ENCODE data around the gene MADD. TPM values are rescaled to one million over a fixed set of nuclear protein-coding genes. Genes with fewer than 3 reads are reported as not detected.

MADD gene
- 12.9 and 13.4 TPM in 2 replicates for total RNA-seq (2014; rRNA removed; shearing (Covaris generic))

DNA sequence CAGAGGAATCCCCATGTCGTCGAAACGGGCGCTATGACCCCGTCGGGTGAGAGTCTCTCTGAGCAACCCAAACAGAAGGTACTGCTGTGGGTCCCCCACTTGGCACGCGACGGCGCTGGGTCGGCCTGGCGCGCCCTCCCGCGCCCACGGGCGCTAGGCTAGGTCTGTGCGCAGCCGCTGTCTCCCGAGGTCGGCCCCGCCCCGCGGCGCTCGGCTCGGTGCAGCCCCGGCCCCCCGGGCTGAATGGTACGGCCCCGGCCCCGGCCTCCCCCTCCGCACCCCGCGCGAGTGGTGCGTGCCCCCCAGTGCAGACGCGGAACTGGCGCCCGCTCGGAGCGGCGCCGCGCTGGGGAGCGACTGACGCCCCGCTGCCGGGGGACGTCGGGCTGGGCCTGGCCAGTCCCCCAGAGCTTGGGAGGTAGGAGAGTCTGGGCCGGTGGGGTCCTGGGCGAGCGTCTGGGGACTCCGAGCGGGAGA lies at the start of gene MADD:
Gene MADD, plus strand, starts transcription at position 305 of the 477 bp plus-strand sequence.
- in situ Hi-C loops (cut with HindIII; ENCODE audit: low sequenced_read_pairs): no loop called here
- DNase-seq (ENCODE audit: low spot score): peak; percentile 85

DNA sequence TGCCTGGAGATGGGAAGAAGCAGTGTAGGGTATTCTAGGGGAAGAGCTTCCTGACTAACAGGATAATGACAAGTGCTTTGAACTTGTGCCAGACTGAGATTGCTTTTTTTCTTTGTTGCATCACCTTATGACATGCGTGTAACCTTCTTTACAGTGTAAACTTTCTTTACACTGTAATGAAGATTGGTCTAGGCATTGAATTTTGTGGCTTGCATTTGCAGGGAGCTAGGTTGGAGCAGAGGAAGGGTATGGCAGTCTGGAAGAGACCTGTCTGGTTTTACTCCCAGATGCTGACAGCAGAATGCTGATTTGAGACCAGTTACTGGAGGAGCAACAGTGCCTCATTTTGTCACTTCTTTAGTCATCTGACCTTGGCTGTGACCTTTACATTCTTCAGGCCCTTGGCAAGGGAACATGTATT lies 49.5 kb upstream of the MADD start:
- in situ Hi-C loops (cut with HindIII; ENCODE audit: low sequenced_read_pairs): no loop called here
- no peak for DNase-seq (ENCODE audit: low spot score)

DNA sequence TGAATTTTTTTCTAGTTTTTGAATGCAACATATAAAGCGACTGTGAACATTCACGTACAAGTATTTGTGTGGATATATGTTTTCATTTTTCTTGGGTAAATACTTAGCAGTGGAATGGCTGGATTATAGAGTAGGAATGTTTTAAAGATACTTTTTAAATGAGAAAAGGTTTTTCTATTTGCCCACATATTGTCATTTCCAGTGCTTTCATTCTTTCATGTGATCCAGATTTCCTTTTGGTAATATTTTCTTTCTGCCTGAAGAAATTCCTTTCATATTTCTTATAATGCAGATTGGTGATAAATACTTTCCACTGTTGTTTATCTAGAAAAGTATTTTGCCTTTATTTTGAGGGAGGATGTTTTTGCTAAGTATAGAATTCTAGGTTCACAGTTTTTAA lies 47.2 kb upstream of the MADD start:
- in situ Hi-C loops (cut with HindIII; ENCODE audit: low sequenced_read_pairs): no loop called here
- DNase-seq (ENCODE audit: low spot score): no peak

DNA sequence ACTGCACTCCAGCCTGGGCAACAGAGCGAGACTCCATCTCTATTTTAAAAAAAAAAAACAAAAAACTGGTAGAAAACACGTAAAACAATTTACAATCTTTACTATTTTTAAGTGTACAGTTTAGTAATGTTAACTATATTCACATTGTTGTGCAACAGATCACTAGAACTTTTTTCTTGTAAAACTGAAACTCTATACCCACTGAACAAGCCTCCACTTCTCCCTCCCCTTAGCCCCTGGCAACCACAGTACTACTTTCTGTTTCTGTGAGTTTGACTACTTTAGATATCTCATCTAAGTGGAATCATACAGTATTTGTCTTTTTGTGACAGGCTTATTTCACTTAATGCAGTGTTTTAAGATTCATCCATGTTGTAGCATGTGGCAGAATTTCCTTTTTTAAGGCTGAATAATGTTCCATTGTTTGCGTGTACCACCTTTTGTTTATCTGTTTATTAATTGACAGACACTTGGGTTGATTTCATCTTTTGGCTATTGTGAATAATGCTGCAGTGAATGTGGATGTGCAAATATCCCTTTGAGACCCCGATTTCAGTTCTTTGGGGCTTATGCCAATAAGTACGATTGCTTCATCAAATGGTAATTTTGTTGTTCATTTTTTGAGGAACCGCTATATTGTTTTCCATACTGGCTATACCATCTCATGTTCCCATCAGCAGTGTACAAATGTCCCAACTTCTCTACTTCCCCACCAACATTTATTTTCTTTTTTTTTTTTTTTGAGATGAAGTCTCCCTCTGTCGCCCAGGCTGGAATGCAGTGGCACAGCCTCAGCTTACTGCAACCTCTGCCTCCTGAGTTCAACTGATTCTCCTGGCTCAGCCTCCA lies 44.2 kb upstream of the MADD start:
- no peak for DNase-seq (ENCODE audit: low spot score)
- in situ Hi-C loops (cut with HindIII; ENCODE audit: low sequenced_read_pairs): no loop called here

DNA sequence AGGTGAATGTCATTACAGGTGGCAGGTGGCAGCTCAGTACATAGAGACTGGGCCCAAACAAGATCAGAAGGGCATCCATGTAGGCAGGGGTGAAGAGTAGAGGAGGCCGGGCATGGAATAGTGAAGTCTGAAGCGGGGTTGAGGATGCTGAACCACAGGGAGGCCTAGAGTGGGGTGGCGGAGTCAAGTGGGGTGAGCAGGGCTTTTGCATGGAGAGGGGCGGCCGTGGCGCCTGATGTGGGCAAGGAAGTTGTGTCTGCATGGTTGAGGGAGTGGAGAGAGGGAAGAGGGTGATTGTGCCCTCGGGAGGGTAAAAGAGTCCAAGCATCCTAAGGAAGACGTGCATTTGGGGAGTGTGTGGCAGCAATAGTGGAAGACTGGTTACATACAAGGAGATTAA lies 40.8 kb upstream of the MADD start:
- no peak for DNase-seq (ENCODE audit: low spot score)
- in situ Hi-C loops (cut with HindIII; ENCODE audit: low sequenced_read_pairs): no loop called here

DNA sequence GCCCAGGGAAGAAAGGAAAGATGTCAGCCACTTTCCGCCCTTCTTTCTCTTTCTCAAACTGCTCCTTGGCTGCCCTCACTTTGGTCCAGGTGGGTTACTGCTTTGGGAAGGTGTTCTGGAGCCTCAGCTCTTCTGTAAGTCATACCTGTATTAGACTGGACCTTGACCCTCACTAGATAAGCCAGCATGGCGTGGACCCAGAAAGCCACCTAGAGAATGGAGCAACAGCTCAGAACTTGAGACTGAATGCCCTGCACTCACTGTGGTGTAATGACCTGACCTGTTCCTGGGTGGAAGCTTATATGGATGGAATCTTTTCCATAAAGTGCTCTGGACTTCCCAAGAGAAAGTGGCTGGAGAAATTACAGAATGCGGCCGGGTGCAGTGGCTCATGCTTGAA lies 36.9 kb upstream of the MADD start:
- in situ Hi-C loops (cut with HindIII; ENCODE audit: low sequenced_read_pairs): loop anchor here (5.0 kb wide), 1 partner anchor 51 kb away; no protein-coding TSS in a partner anchor
- DNase-seq (ENCODE audit: low spot score): no peak

DNA sequence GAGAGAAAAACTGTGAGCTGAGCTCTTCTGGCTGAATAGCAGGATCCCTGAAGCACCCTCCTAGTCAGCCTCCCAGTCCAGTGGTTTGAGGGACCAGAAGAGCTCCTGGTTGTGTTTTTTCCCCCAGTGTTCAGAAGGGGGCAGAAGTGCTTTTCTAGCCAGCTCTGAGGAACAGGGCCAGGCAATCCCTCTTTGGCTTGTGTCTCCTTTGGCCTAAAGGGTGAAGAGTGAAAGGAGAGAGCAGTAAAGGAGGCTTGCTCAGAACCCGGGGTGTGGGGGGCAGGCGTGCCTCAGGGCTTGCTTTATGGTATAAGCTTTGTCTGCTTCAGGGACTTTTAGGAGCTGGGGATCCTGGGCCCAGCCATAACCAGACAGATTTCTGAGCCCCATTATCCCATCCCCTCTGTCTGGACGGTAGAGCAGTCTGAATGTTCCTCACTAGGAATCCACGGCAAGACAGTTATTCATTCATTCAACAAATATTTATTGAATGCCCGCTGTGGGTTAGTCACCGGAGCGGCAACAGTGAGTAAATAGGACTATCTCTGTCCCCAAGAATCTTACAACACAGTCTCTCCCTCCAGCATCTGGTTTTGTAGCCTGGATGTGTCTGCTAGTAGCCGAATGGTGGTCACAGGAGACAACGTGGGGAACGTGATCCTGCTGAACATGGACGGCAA lies 35.8 kb upstream of the MADD start:
- peak; percentile 75 for DNase-seq (ENCODE audit: low spot score)
- in situ Hi-C loops (cut with HindIII; ENCODE audit: low sequenced_read_pairs): loop anchor here (5.0 kb wide), 1 partner anchor 52 kb away; no protein-coding TSS in a partner anchor

DNA sequence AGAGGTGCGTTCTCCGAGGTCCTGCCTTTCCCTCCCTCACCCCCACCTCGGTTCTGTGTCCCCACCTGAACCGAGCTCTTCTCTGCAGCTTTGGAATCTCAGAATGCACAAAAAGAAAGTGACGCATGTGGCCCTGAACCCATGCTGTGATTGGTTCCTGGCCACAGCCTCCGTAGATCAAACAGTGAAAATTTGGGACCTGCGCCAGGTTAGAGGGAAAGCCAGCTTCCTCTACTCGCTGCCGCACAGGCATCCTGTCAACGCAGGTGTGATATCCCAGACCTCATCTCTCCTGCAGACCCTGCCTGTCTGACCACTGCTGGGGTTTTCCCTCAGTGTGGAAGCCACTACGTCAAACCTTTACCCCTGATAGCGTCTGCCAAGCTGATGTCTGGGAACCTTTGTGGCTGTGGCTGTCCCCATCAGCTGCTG lies 35.2 kb upstream of the MADD start:
- in situ Hi-C loops (cut with HindIII; ENCODE audit: low sequenced_read_pairs): loop anchor here (5.0 kb wide), 1 partner anchor 52 kb away; no protein-coding TSS in a partner anchor
- DNase-seq (ENCODE audit: low spot score): peak; percentile 84

DNA sequence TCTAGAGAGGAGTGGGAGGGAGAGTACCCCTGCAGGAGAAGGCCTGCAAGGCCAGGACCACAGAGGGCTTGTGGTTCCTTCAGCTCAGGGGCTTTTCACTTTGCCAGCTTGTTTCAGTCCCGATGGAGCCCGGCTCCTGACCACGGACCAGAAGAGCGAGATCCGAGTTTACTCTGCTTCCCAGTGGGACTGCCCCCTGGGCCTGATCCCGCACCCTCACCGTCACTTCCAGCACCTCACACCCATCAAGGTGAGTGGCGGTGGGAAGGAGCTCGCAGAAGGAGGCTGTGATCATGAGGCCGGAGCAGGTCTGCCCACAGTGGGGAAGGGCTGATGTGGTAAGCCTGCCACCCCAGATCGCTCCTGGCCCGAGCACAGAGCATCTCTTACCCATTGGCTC lies 34.8 kb upstream of the MADD start:
- in situ Hi-C loops (cut with HindIII; ENCODE audit: low sequenced_read_pairs): no loop called here
- peak; percentile 56 for DNase-seq (ENCODE audit: low spot score)

DNA sequence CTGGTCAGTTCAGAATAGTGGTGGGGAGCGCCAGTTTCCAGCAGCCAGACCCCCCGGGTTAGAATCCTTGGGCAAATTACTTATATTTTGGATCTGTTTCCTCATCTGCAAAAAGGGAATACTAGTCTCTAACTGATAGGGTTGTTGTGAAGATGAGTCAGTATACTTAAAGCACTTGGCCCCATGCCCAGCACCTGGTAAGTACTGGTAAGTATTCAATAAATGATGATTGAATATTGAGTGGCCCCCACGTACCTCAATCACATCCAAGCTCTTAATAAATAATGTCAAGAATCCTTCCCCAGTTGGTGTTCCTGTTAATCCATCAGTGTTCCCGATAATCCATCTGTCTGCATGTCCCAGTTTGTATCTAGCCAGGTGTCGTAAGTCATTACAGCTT lies 33.5 kb upstream of the MADD start:
- in situ Hi-C loops (cut with HindIII; ENCODE audit: low sequenced_read_pairs): no loop called here
- DNase-seq (ENCODE audit: low spot score): peak; percentile 35

DNA sequence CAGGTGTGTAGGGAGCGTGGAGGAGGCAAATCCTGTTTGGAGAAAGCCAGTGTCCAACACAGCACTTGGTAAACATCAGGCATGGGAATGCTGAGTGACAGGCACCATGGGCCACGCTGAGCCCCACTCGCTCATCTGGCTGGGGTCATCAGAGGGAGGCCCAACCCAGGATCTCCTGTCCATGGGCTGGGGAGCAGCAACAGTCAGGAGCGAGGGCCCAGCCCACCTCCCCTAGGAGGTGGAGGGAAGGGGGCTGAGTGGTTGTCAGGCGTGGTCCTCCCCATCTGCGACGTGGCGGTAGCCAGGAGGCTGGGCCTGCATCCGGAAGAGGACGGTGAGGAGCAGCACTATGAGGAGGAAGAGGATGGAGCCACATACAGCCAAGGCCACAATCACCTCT lies 30.1 kb upstream of the MADD start:
- no peak for DNase-seq (ENCODE audit: low spot score)
- in situ Hi-C loops (cut with HindIII; ENCODE audit: low sequenced_read_pairs): no loop called here

DNA sequence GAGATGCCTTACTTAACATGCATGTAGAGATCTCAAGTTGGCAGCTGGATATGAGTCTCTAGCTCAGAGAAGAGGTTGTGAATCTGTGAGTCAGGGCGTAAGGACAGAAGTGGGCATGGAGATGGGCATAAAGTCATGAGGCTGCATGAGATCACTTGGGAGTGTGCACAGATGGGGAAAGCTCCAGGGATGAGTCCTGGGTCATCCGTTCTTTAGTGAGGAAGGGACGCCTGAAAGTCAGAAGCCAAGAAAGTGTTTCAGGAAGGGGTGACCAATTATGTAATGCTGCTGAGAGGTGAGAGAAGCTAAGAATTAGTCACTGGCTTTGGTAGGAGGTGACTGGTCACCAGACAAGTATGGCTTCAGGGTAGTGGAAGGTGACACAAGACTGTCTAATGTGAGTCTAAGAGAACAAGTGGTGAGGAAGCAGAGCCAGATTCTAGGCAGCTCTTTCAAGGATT lies 28.1 kb upstream of the MADD start:
- in situ Hi-C loops (cut with HindIII; ENCODE audit: low sequenced_read_pairs): no loop called here
- no peak for DNase-seq (ENCODE audit: low spot score)

DNA sequence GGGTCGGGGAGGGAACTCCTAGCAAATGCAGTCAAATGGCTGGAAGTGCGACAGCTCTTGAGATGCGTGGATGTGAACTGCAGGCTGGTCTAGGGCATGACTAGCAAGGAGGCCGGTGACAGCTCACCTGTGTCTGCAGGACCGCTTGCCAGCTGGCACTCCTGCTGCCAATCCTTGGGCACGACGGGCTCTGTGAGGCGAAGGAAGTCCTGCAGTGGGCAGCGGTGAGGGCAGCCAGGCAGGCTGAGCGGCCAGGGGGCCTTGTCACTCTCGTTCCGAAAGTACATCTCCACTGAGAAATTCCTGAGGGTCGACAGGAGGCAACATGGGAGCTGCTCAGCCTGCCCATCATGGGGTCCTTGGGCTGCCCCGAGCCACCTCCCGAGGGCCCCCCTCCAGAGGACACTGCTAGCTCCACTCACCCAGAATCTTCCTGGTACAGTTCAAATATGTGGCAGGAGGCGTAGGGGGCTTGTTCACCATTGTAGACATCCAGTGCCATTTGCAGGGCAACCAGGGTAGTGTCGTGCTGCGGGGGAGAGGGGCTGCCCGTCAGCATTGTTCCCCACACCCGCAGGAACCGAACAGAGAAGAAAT lies 27.2 kb upstream of the MADD start:
- peak; percentile 67 for DNase-seq (ENCODE audit: low spot score)
- in situ Hi-C loops (cut with HindIII; ENCODE audit: low sequenced_read_pairs): no loop called here

DNA sequence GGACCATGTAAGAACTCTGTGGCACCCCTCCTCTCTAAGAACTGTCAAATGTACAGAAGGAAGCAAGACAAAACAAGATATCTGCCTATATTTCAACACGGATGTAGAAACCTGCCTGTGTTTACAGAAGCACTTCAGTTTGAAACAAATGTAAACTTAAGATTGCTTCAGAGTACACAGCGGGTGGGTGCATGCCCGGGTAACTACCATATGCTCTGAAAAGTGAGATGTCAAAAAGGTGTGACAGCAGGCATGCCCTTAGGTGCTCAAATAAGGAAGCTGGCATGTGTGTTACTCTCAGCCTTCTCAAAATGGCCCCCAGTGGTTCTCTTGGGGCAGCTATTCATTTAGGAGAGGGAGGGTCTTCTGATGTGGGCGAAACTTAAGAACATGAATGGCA lies 26.5 kb upstream of the MADD start:
- in situ Hi-C loops (cut with HindIII; ENCODE audit: low sequenced_read_pairs): no loop called here
- DNase-seq (ENCODE audit: low spot score): no peak

DNA sequence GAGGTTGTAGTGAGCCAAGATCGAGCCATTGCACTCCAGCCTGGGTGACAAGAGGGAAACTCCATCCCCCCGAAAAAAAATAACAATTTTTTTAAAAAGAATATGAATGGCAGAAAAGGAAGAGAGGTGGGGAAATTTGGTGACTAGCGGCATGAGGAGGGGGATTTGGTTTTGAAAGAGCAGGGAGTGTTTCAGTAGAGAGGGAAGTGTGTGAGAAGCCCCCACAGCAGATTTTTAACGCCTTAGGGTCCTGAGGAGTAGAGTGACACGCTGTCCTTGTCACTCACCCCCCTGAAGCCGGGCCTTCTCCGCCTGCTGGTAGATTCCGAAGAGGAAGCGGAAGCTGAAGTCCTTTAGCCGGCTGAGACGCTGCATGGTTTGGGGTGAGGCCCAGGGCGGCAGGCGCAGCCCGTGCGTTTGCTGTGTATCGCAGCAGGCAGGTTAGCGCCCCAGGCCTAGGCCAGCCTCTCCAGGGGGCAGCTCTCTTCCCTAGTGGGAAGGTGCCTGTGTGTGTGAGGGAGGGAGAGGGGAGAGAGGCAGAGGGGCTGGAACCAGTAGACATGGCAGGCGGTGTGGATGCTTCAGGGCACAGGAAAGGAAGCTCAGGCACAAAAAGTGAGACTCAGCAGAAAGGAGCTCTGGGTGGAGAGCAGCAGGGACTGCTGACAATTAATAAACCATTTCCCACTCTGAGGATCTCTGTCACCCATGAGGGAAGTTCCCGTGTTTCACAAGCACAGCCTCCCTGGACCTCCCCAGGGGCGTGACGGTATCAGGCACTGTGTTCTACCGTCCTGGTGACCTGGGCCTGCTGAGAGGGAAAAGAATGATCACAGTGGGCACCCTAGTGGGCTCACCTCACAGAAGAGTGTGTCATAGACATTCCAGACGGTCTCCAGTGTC lies 25.2 kb upstream of the MADD start:
- in situ Hi-C loops (cut with HindIII; ENCODE audit: low sequenced_read_pairs): no loop called here
- DNase-seq (ENCODE audit: low spot score): no peak

DNA sequence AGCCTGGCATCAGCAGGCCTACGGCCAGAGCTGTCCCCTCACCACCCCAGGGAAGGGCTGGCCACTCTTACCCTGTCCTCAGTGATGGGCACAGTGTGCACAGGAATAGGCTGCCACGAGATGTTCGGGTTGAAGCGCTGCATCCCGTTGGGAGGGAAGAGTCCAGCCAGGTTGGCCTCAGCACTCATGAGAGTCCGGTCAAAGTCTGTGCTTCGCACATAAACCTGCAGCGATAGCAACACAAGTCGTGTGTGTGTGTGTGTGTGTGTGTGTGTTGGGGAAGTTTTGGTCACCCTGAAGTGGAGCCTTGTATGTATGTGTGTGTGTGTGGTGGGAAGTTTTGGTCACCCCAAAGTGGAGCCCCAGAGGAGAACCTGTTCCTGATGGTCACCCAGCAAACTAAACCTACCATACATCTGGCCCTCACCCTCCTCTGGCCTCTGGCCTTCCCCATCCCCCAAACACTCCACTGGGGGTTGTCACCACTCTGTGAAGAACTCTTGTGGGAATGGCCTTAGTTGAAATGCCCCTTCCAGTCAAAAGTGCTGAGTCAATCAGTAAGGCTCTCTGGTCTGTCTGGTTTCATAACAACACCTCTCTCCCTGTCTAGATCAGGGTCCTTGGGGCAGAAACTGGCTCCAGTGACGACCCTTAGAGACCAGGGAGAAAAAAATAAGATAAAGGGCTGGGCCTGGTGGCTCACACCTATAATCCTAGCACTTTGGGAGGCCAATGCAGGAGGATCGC lies 24.1 kb upstream of the MADD start:
- in situ Hi-C loops (cut with HindIII; ENCODE audit: low sequenced_read_pairs): no loop called here
- DNase-seq (ENCODE audit: low spot score): no peak

DNA sequence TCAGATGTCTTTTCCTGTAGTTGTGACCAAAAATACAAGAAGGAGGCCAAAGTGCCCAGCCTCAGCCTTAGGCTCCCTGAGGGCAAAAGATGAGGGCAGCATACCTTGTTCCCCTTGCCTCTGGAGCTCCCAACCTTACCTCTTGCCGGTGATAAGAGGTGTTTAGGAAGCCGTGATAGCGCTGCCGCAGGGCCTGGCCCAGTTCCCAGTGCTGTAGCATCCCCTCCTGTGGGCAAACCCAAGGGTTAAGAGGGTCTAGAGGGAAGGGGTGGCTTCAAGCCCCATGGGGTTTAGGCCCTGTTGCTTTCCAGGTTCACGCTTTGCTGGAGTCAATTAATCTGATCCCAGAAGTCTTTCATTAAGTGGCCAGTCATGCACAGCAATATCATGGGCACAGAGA lies 22.4 kb upstream of the MADD start:
- in situ Hi-C loops (cut with HindIII; ENCODE audit: low sequenced_read_pairs): no loop called here

DNA sequence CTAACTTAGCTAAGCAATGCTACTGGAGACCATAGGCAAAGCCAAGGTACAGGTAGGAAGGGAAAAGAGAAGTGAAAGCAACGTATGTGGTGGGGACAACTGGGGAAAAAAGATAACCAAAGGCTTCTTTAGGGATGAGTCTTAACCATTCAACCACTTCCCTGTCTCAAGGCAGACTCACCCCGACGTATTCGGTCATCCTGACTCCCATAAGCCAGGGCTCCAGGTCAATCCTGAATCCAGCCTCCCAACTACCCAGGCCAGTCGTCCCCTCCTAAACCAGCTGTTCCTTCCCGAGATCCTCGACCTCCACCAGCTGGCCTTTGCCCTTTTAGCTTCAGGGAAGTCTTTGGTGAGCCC lies 21.6 kb upstream of the MADD start:
- in situ Hi-C loops (cut with HindIII; ENCODE audit: low sequenced_read_pairs): no loop called here

More for the DNA sequence above, 22.4 kb upstream of the MADD start:
- DNase-seq (ENCODE audit: low spot score): no peak

More for the DNA sequence above, 21.6 kb upstream of the MADD start:
- DNase-seq (ENCODE audit: low spot score): no peak

All from G401 (cell line).